PC-9 (cell line): ENCODE results near the gene COX17. TPM values are rescaled to one million over a fixed set of nuclear protein-coding genes. Genes with fewer than 3 reads are reported as not detected.

Experiments
- BruUV-seq: library from RNA; stranded (reverse); fragments of 400-500 nt; replicated peaks from 2 replicates; lab custom pipeline; 2021; lab: Mats Ljungman, UMichigan
- CTCF ChIA-PET: fragments of 300-600 bp; sonication (Branson Sonifier 250); formaldehyde crosslinking; loops from one replicate; lab custom pipeline; 2022; ENCODE audit warnings: antibody characterized with exemption; lab: Charles Lee
- POLR2A ChIA-PET: fragments of 300-600 bp; sonication (Branson Sonifier 250); formaldehyde crosslinking; loops from one replicate; lab custom pipeline; 2022; ENCODE audit warnings: antibody characterized with exemption; ENCODE audit not compliant: unreplicated experiment; lab: Charles Lee
- DNase-seq, 2 experiments: peaks; one replicate each; pipeline versions ENCODE4 v3.0.0 to v3.0.0-alpha.2; 2015 to 2022; ENCODE audit warnings: mixed read lengths in 1 of 2
- H2AFZ ChIP-seq: fragments of 200-600 bp; sonication (generic); 2 replicates; pipeline ENCODE4 v1.8.1; 2017; ENCODE audit warnings: antibody characterized with exemption
- H3F3A ChIP-seq: fragments of 200-600 bp; sonication (generic); 2 replicates; pipeline ENCODE4 v1.8.1; 2017; ENCODE audit warnings: antibody characterized with exemption, mild to moderate bottlenecking, low read depth; ENCODE audit not compliant: insufficient read depth
- H3K27ac ChIP-seq: fragments of 200-600 bp; sonication (generic); 2 replicates; pipeline ENCODE4 v1.6.1; 2016; ENCODE audit warnings: mixed run types
- H3K27me3 ChIP-seq: fragments of 200-600 bp; sonication (generic); 2 replicates; pipeline ENCODE4 v1.6.1; 2016; ENCODE audit warnings: low read depth, mixed run types; ENCODE audit not compliant: insufficient read depth
- H3K36me3 ChIP-seq: fragments of 200-600 bp; sonication (generic); 2 replicates; pipeline ENCODE4 v1.6.1; 2016; ENCODE audit warnings: low read depth, mixed run types
- H3K4me1 ChIP-seq: fragments of 200-600 bp; sonication (generic); replicated peaks from 2 replicates; pipeline ENCODE4 v1.6.1; 2016; ENCODE audit warnings: mixed run types; ENCODE audit not compliant: insufficient read depth
- H3K4me2 ChIP-seq: fragments of 200-600 bp; sonication (generic); 2 replicates; pipeline ENCODE4 v1.6.1; 2017; ENCODE audit warnings: mixed run types
- H3K4me3 ChIP-seq: fragments of 200-600 bp; sonication (generic); 2 replicates; pipeline ENCODE4 v1.6.1; 2016; ENCODE audit warnings: mixed run types
- H3K79me2 ChIP-seq: fragments of 200-600 bp; sonication (generic); 2 replicates; pipeline ENCODE4 v1.6.1; 2017; ENCODE audit warnings: low read depth, mixed run types
- H3K9me2 ChIP-seq: fragments of 200-600 bp; sonication (generic); 2 replicates; pipeline ENCODE4 v1.8.1; 2017; ENCODE audit warnings: mild to moderate bottlenecking; ENCODE audit not compliant: insufficient read depth
- H3K9me3 ChIP-seq: fragments of 200-600 bp; sonication (generic); 2 replicates; pipeline ENCODE4 v1.8.1; 2016; ENCODE audit warnings: low read depth; ENCODE audit not compliant: insufficient read depth
- H4K20me1 ChIP-seq: fragments of 200-600 bp; sonication (generic); 2 replicates; pipeline ENCODE4 v1.8.1; 2017; ENCODE audit not compliant: insufficient read depth
- EZH2 ChIP-seq: fragments of 200-600 bp; sonication (generic); IDR thresholded peaks from 2 replicates; pipeline ENCODE4 v1.8.0; 2017; ENCODE audit warnings: antibody characterized with exemption, low read depth
- intact Hi-C: fragments of 100-400 bp; cut with micrococcal nuclease; formaldehyde crosslinking; loops from one replicate; pipeline ENCODE4 v1.10.0; 2022; ENCODE audit not compliant: unreplicated experiment
- total RNA-seq: library from RNA; stranded (reverse); gene quantifications from 2 replicates; pipeline ENCODE4 v1.2.3, GENCODE V29; 2021
- TF ChIP-seq, protein P1 (sequence below): fragments of 200-600 bp; sonication (generic); conservative IDR thresholded peaks from 2 replicates; pipeline ENCODE4 v1.6.1; 2017; ENCODE audit warnings: mixed run types, antibody characterized with exemption, mild to moderate bottlenecking, moderate library complexity

The COX17 gene
- total RNA-seq, 1 experiment from 2014 or later, result 61.4 TPM

DNA sequence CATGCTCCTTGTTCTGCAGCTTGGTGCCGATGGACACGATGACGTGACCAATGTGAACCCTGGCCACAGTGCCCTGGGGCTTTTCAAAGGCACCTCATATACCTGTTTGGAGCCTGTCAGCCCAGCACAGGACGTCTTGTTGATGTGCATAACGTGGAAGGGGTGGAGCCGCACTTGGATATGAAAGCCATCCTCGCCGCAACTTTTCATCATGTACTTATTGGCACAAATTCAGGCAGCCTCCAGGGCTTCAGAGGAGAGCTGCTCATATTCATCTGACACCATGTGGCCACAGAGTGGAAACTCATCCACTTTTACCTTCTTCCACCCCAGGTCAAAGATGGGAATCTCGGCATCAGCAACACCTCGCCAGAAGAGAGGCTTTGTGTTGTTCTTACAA lies 41.5 kb downstream of the COX17 start:
- H3K4me2 ChIP-seq, result no peak overlapping the region
- no peaks in the 10 kb centered on the region; the same call in 1 of the 2 replicates for H3K9me2 ChIP-seq
- no peak overlapping the region for H3K27ac ChIP-seq
- no peaks in the 10 kb centered on the region for H3K27me3 ChIP-seq
- no TSS peak for BruUV-seq
- POLR2A ChIA-PET, result no interaction called here
- intact Hi-C loops, result no loop called here
- no peaks in the 10 kb centered on the region for H3K36me3 ChIP-seq
- no peak for DNase-seq
- no peak overlapping the region for H3K4me3 ChIP-seq
- H3K79me2 ChIP-seq, result no peaks in the 10 kb centered on the region
- H3K4me1 ChIP-seq, result peaks cover 15% of the 10 kb centered on the region
- no peak for TF ChIP-seq EZH2
- TF ChIP-seq, protein P1, sequence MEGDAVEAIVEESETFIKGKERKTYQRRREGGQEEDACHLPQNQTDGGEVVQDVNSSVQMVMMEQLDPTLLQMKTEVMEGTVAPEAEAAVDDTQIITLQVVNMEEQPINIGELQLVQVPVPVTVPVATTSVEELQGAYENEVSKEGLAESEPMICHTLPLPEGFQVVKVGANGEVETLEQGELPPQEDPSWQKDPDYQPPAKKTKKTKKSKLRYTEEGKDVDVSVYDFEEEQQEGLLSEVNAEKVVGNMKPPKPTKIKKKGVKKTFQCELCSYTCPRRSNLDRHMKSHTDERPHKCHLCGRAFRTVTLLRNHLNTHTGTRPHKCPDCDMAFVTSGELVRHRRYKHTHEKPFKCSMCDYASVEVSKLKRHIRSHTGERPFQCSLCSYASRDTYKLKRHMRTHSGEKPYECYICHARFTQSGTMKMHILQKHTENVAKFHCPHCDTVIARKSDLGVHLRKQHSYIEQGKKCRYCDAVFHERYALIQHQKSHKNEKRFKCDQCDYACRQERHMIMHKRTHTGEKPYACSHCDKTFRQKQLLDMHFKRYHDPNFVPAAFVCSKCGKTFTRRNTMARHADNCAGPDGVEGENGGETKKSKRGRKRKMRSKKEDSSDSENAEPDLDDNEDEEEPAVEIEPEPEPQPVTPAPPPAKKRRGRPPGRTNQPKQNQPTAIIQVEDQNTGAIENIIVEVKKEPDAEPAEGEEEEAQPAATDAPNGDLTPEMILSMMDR, result no peak
- no peaks in the 10 kb centered on the region for H3K9me3 ChIP-seq
- H2AFZ ChIP-seq, result no peak overlapping the region
- H4K20me1 ChIP-seq, result no peaks in the 10 kb centered on the region
- CTCF ChIA-PET, result no interaction called here
- H3F3A ChIP-seq, result no peaks in the 10 kb centered on the region

DNA sequence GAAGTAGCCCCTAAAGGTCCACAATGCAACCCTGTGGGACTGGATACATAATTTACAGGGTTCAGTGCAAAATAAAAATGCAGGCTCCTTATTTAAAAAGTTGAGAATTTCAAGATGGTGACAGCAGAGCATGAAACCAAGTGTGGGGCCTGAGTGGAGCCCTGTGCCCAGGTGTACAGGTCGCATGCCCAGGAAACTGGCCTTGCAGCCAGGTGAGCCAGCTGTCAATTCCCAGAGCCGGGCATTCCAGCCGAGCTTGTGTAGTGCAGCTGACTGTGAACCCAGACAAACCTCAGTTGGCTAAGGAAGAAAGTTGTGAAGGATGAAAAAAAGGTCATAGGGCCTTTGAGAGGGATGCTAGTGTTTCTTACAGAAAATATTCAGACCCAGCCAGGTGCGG lies 44.4 kb downstream of the COX17 start:
- Histone ChIP-seq H3K9me2 (no peaks in the 10 kb centered on the region; the same call in 1 of the 2 replicates), H3K36me3 (no peaks in the 10 kb centered on the region), H3K27ac (no peak overlapping the region), H4K20me1 (no peaks in the 10 kb centered on the region), H3K4me3 (no peak overlapping the region), H3K4me1 (peaks cover 36% of the 10 kb centered on the region), H3K79me2 (no peaks in the 10 kb centered on the region), H3K9me3 (no peaks in the 10 kb centered on the region), H2AFZ (no peak overlapping the region), H3K27me3 (no peaks in the 10 kb centered on the region), H3K4me2 (no peak overlapping the region), H3F3A (0 out of 2 replicates have a peak, but pooled peaks cover 9% of the 10 kb centered on the region)
- DNase-seq, result no peak
- TF ChIP-seq, protein P1, result no peak
- no peak for TF ChIP-seq EZH2
- ChIA-PET POLR2A (no interaction called here), CTCF (no interaction called here)
- intact Hi-C loops, result no loop called here
- no TSS peak for BruUV-seq

DNA sequence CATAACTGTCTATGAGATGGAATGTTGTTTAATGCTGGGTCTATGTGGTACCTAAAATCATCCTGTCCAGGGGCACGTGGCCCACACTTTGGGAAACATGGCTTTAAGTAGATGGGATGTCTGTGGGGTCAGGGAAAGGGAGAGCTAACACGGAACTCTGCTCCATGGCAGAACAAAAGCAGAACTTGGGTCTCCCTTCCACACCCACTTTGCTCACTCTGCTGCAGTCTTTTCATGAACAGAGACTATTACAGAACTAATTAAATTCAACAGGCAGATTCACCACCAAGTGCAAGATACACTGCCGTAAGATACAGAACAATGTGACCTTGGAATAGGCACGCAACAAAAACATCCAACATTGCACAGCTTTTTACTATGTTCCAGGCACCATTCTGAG lies 45.0 kb downstream of the COX17 start:
- H3K9me2 ChIP-seq, result no peaks in the 10 kb centered on the region; the same call in 1 of the 2 replicates
- ChIA-PET POLR2A (no interaction called here), CTCF (no interaction called here)
- H2AFZ ChIP-seq, result no peak overlapping the region
- no peak overlapping the region for H3K27ac ChIP-seq
- intact Hi-C loops, result no loop called here
- H3F3A ChIP-seq, result 0 out of 2 replicates have a peak, but pooled peaks cover 9% of the 10 kb centered on the region
- H3K9me3 ChIP-seq, result no peaks in the 10 kb centered on the region
- no peak overlapping the region for H3K4me2 ChIP-seq
- H3K79me2 ChIP-seq, result no peaks in the 10 kb centered on the region
- no peak for TF ChIP-seq EZH2
- TF ChIP-seq, protein P1, result no peak
- H3K36me3 ChIP-seq, result no peaks in the 10 kb centered on the region
- H3K4me1 ChIP-seq, result peaks cover 32% of the 10 kb centered on the region
- H3K4me3 ChIP-seq, result no peak overlapping the region
- no TSS peak for BruUV-seq
- no peaks in the 10 kb centered on the region for H4K20me1 ChIP-seq
- H3K27me3 ChIP-seq, result no peaks in the 10 kb centered on the region
- no peak for DNase-seq
